IPS DF 6.9 (cell line): ENCODE data around the gene SLC35F3.
A peak's percentile ranks its signal among the peaks of the same experiment; 100 is the strongest.

Experiments used
- DNase-seq: peaks from one replicate; pipeline ENCODE4 v3.0.0-alpha.2; 2013; ENCODE audit warnings: low read depth, low spot score
- H3K27ac ChIP-seq: one replicate; pipeline ENCODE4 v1.5.1; 2013; ENCODE audit warnings: low read length, control low read depth
- H3K27me3 ChIP-seq: 2 replicates; pipeline ENCODE4 v1.6.1; 2013; ENCODE audit warnings: mild to moderate bottlenecking, low read length; ENCODE audit not compliant: control insufficient read depth, insufficient read depth
- H3K36me3 ChIP-seq: 2 replicates; pipeline ENCODE4 v1.6.1; 2013; ENCODE audit warnings: low read length; ENCODE audit not compliant: control insufficient read depth, insufficient read depth
- H3K4me1 ChIP-seq: 2 replicates; pipeline ENCODE4 v1.6.1; 2013; ENCODE audit warnings: low read length; ENCODE audit not compliant: control insufficient read depth, insufficient read depth
- H3K4me3 ChIP-seq: 2 replicates; pipeline ENCODE4 v1.5.1; 2013; ENCODE audit warnings: mild to moderate bottlenecking, low read length
- H3K9me3 ChIP-seq: 2 replicates; pipeline ENCODE4 v1.6.1; 2013; ENCODE audit warnings: low read length, inconsistent platforms; ENCODE audit not compliant: control insufficient read depth, insufficient read depth
- WGBS: extraction: QIAGEN DNeasy Blood & Tissue Kit; methylation state at CpG from one replicate; pipeline ENCODE4 v1.1.7; 2013; ENCODE audit warnings: mixed read lengths, missing lambda C conversion rate; ENCODE audit not compliant: insufficient read length, insufficient coverage; 5-methylcytosine and 5-hydroxymethylcytosine counted together

The SLC35F3 gene

DNA sequence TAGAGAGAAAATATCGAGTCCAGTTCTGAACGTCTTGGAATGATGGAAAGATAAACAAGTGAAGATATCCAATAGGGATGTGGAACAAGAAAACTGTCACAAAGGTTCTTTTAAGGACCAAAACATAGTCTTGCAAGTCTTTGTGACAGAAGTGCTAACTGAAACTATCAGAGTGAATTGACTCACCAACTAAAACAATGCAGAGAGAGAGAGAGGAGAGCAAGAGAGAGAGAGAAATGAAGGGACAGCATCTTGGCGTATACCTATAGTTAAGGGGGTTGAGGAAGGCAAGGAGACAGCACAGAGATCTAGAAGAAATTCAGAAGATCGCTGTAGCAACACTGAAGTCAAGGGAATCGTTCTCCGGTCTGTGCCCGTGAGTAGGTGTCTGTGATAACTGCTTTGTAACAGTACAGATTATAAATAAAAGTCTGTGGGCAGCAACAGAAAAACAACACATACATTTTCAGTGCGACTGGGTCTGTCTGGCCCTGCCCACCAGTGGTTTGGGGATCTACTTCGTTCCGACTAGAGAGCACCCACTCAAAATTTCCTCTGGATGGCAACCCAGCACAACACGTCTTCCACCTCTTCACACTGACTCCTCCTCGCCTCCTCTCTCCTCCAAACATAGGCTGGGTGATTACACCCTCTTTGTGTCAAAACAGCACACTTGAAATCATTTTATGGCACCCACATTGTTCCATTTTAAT lies 464.0 kb downstream of the SLC35F3 start:
- H3K27ac ChIP-seq = no peak overlapping the region
- H3K9me3 ChIP-seq = no peaks in the 10 kb centered on the region
- H3K4me1 ChIP-seq = no peaks in the 10 kb centered on the region
- DNase-seq = no peak
- no peaks in the 10 kb centered on the region for H3K36me3 ChIP-seq
- no peaks in the 10 kb centered on the region for H3K27me3 ChIP-seq
- WGBS = no CpG with 5 or more reads among the region's 12 CpGs
- H3K4me3 ChIP-seq = no peak overlapping the region

DNA sequence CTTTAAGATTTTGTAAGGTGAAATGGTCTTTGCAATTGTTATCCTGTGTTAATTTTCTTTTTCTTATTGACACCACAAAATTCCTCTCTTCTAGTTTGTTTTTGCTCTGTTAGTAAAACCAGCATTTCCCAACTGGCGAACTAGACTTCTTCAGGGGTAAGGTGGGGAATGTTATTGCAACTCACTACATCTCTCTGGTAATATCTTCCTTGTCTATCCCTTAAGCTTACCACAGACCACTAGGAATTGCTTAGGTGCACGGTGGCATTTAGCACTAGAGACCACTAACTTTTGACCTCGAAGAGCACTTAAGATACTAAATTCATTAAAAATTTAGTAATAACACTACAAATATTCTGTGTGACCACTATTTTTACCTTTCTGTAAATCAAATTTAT lies 464.6 kb downstream of the SLC35F3 start:
- no CpG with 5 or more reads among the region's 3 CpGs for WGBS
- Histone ChIP-seq H3K36me3 (no peaks in the 10 kb centered on the region), H3K9me3 (no peaks in the 10 kb centered on the region), H3K4me1 (no peaks in the 10 kb centered on the region), H3K27ac (no peak overlapping the region), H3K4me3 (no peak overlapping the region), H3K27me3 (no peaks in the 10 kb centered on the region)
- DNase-seq = no peak

DNA sequence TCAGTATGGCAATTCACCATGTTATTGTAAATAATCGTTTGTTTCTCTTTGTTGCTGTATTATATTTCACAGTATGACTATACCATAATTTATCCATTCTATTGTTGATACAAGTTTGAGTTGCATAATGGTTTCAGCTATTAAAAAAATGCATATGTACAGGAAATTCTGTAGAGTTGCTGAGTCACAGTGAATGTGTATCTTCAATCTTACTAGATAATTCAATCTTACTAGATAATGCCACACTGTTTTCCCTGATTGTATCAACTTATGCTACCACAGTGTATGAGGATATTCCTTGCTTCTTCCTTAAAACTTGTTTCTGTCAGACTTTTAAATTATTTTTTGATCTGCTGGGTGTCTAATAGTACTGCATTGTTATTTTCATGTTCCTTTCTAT lies 465.3 kb downstream of the SLC35F3 start:
- no CpG with 5 or more reads among the region's 1 CpG for WGBS
- no peak for DNase-seq
- Histone ChIP-seq H3K27me3 (no peaks in the 10 kb centered on the region), H3K9me3 (no peaks in the 10 kb centered on the region), H3K4me1 (no peaks in the 10 kb centered on the region), H3K4me3 (no peak overlapping the region), H3K36me3 (no peaks in the 10 kb centered on the region), H3K27ac (no peak overlapping the region)

DNA sequence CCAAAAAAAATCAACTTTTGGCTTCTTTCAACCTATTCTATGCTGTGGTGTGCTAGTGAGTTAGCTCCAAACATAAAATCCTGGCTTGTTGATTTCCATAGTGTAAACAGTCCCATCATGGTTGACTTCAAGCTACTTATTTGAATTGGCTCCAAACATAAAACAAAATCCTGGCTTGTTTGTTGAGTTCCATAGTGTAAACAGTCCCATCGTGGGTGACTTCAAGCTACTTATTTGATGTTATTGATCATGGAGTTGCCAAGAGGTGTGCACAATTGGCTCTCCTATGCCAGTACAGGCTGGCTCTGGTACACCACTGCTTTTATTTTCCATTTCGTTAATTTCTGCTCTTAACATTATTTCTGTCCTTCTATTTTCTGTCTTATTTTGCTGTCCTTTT lies 466.9 kb downstream of the SLC35F3 start:
- H3K27me3 ChIP-seq = no peaks in the 10 kb centered on the region

DNA sequence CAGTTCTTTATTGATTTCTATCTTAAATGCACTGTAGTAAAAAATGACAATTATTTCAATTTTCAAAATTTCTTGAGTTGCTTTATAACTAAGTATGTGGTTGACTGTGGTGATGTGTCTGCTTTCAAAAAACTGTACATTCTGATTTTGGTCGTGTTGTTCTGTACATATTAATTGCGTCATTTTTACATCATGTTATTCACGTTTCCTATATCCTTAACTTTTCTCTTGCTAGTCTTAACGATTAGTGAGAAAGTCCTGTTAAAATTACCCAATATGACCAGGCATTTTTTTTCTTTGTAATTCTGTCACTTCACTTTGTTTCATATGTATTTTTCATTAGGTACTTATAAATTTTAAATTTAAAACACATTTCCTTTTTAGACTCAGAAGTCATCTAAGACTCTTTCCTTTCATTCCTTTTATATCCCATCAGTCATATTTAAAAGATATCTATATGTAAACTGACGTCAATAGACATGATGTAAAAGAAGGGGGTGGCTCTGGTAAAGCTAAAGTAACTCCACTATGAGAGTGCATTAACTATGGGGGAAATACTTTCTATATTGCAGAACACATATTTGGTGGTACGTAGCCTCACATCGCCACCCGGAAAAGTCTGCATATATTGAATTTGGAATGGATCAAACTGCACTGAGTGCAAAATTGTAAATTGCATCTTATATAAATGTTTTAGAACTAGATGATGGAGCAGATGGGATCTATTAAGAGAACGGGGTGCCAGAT lies 467.7 kb downstream of the SLC35F3 start:
- DNase-seq = no peak
- Histone ChIP-seq H3K4me3 (peak overlapping the region; percentile 21; the same call in 1 of the 2 replicates), H3K36me3 (peaks cover 4% of the 10 kb centered on the region; the same call in 1 of the 2 replicates), H3K27ac (no peak overlapping the region), H3K4me1 (no peaks in the 10 kb centered on the region), H3K27me3 (no peaks in the 10 kb centered on the region), H3K9me3 (no peaks in the 10 kb centered on the region)
- WGBS = no CpG with 5 or more reads among the region's 9 CpGs

More for the DNA sequence above, 466.9 kb downstream of the SLC35F3 start:
- Histone ChIP-seq H3K4me3 (no peak overlapping the region), H3K9me3 (no peaks in the 10 kb centered on the region), H3K36me3 (peaks cover 3% of the 10 kb centered on the region; the same call in 1 of the 2 replicates), H3K4me1 (no peaks in the 10 kb centered on the region), H3K27ac (no peak overlapping the region)
- WGBS = no CpG with 5 or more reads among the region's 2 CpGs
- DNase-seq = no peak

DNA sequence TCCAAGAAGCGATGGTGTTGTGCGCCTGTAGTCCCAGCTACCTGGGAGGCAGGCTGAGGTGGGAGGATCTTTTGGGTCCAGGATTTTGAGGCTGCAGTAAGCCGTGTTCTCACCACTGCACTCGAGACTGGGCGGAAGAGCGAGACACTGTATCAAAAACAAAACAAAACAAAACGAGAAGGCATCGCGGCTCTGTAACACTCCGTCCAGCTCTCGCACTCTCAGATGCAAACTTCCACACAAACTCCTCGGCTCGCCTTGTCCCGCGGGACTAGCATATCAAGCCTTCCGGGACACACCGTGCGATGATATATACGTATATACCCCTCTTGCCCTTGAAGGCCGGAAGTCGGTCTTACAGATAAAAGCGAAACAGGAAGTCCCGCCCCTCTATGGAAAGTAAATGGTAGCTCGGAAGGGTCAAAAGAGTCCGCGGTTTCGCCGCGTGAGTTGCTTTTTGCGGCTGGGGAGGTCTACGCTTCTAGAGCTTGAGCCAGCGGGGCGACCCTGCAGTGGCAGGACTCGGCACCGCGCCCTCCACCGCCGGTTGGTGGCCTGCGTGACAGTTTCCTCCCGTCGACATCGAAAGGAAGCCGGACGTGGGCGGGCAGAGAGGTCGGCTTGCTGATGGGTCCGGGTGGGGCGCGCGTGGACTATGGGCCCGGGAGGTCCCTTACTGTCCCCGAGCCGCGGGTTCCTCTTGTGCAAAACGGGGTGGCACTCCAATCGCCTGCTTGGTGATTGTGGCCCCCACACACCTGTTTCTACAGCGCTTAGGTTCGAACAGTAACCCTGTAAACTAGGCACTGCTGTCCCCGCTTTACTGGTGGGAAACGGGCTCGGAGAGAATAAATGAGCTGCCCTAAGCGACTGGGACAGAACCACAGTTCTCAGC lies 468.8 kb downstream of the SLC35F3 start, which contains the start of gene COA6:
COA6 (plus strand) TSS at position 393 of the 895 bp plus-strand sequence; CDS start at position 404, 11 bp downstream.
- no CpG with 5 or more reads among the region's 62 CpGs for WGBS
- Histone ChIP-seq H3K27ac (no peak within 1 kb of the TSS), H3K9me3 (no peaks in the 10 kb centered on the region), H3K27me3 (no peaks in the 10 kb centered on the region), H3K4me1 (no peaks in the 10 kb centered on the region), H3K36me3 (peaks cover 10% of the 10 kb centered on the region; the same call in 1 of the 2 replicates), H3K4me3 (peak within 1 kb of the TSS; percentile 96)
- DNase-seq = peak; percentile 73

DNA sequence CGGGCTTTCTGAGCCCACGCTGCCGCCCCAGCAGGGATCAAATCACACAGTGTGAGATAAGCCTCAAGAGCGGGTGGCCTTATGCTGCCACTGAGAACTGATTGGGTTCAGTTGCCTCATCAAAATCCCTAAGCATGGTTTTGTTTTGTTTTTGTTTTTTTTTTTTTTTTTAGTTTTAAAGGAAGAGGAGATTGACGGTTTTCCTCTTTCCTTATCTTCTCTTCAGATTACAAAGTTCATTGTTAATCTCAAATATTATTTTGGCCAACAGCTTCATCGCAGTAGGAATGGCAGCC lies 469.4 kb downstream of the SLC35F3 start:
- Histone ChIP-seq H3K36me3 (peaks cover 11% of the 10 kb centered on the region; the same call in 1 of the 2 replicates), H3K4me3 (peak overlapping the region; percentile 96), H3K27ac (no peak overlapping the region), H3K4me1 (no peaks in the 10 kb centered on the region), H3K27me3 (no peaks in the 10 kb centered on the region), H3K9me3 (no peaks in the 10 kb centered on the region)
- no peak for DNase-seq
- no CpG with 5 or more reads among the region's 6 CpGs for WGBS
